Measurements from ENCODE around the gene PADI1. TPM values are rescaled to one million over a fixed set of nuclear protein-coding genes. Genes with fewer than 3 reads are reported as not detected.

Gene PADI1
- polyA plus RNA-seq, 1 of the 3 experiments (the other 2 are of a cell fraction) = 0.26 TPM

DNA sequence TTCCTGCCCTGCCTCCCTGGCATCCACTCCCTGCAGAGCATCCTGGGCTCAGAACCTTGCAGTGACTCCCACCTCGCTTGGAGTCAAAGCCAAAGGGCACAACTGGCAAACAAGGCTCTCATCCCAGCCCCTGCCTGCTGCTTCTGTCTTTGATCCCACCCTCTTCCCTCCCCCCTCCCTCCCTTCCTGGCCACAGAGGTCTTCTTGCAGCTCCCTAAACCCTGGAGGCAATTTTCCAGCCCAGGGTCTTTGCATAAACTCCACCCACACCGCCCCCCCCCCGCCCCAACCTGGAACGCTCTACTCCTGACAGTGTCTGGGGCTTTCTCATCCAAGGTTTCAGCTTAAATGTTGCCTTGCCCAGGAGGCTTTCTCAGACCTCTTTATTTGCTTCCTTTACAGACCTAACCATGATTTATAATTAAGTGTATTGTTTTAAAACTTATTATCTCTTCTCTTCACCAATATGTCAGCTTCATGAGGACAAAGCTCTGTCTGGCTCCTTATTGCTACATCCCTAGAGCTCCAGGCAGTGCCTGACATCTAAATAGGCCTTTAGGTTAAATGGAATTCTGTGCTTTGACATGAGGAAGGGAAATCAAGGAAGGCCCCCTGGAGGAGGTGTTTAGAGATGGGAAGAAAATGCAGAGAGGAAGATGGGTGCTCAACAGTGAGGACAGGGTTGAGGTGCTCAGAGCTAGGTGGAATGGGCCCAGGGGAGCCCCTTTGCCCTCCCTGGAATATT is 37.7 kb upstream of the PADI1 start:
- no peak overlapping the region for H3K4me3 ChIP-seq (ENCODE audit: low read depth in 2 of 2, low read length in 1 of 2)
- H3F3A ChIP-seq (replicated peaks; ENCODE audit: insufficient read depth) = peaks cover 25% of the 10 kb centered on the region
- 64% methylated on average over 4 of the region's 4 CpGs for WGBS (ENCODE audit: low lambda C conversion rate)
- peaks cover 7 to 19% of the 10 kb centered on the region in 2 experiments; a peak in 3 of 4 replicates for H3K4me1 ChIP-seq (ENCODE audit: control insufficient read depth in 1 of 2, insufficient read depth in 2 of 2, low read depth in 1 of 2, low read length in 1 of 2)
- H3K27ac ChIP-seq (ENCODE audit: low read depth in 2 of 2, low read length in 1 of 2) = peak overlapping the region; percentile 68 to 96; a peak in 3 of 4 replicates
- POLR2A ChIA-PET = no interaction called here
- H3K4me2 ChIP-seq = no peak overlapping the region
- no peaks in the 10 kb centered on the region for H3K36me3 ChIP-seq (replicated peaks in 1 of 2; ENCODE audit: control insufficient read depth in 1 of 2, insufficient read depth in 2 of 2, low read length in 1 of 2)
- peak overlapping the region; percentile 74 for H3K9ac ChIP-seq
- no peaks in the 10 kb centered on the region for H3K79me2 ChIP-seq (ENCODE audit: insufficient read depth)
- no peaks in the 10 kb centered on the region for H3K27me3 ChIP-seq (ENCODE audit: insufficient read depth)
- no peak overlapping the region for H2AFZ ChIP-seq (ENCODE audit: low read depth)
- CTCF ChIA-PET = interaction anchor here (1.0 to 2.1 kb wide), 3 partner anchors 20 to 42 kb away, joined by 3 to 6 read pairs (median 4); no protein-coding TSS in a partner anchor
- TF ChIP-seq RCOR1 (IDR thresholded peaks at IDR 0.05; ENCODE audit: low read length) = no peak
- TF ChIP-seq USF2 (IDR thresholded peaks at IDR 0.05; ENCODE audit: borderline replicate concordance, low read depth, low read length) = no peak
- no peak for TF ChIP-seq CTCF (IDR thresholded peaks at IDR 0.05)
- no peak for TF ChIP-seq TCF12 (IDR thresholded peaks at IDR 0.05)
- no peak for TF ChIP-seq MEF2A (IDR thresholded peaks at IDR 0.05; ENCODE audit: borderline replicate concordance, low read depth)
- no peak for TF ChIP-seq PBX3 (IDR thresholded peaks at IDR 0.05)
- H3K9me3 ChIP-seq = no peaks in the 10 kb centered on the region
- no peaks in the 10 kb centered on the region for H4K20me1 ChIP-seq (ENCODE audit: insufficient read depth)
- DNase-seq = no peak
- H3K9me2 ChIP-seq = no peaks in the 10 kb centered on the region

DNA sequence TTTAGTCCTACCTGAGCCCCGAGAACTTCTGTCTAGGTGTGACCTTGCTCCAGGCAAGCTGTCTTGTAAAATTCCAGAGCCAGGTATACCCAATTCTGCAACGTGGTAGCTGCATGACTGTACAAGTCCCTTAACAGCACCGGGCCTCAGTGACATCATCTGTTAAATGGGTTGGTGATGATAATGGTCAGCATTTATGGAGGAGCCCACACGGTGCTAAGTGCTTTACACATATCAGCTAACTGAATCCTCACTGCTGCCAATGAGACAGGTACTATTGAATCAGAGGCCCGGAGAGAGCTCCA is 37.2 kb upstream of the PADI1 start:
- H3K4me1 ChIP-seq (ENCODE audit: control insufficient read depth in 1 of 2, insufficient read depth in 2 of 2, low read depth in 1 of 2, low read length in 1 of 2) = peaks cover 7 to 19% of the 10 kb centered on the region in 2 experiments; a peak in 3 of 4 replicates
- WGBS (ENCODE audit: low lambda C conversion rate) = no CpG with 5 or more reads among the region's 5 CpGs
- H3K9ac ChIP-seq = peak overlapping the region; percentile 74
- peak overlapping the region; percentile 70 for H3K4me2 ChIP-seq
- no peaks in the 10 kb centered on the region for H3K9me3 ChIP-seq
- H3K79me2 ChIP-seq (ENCODE audit: insufficient read depth) = no peaks in the 10 kb centered on the region
- H3K36me3 ChIP-seq (replicated peaks in 1 of 2; ENCODE audit: control insufficient read depth in 1 of 2, insufficient read depth in 2 of 2, low read length in 1 of 2) = no peaks in the 10 kb centered on the region
- H3K9me2 ChIP-seq = no peaks in the 10 kb centered on the region
- ChIA-PET POLR2A (no interaction called here), CTCF (interaction anchor here (1.0 to 2.1 kb wide), 3 partner anchors 20 to 43 kb away, joined by 3 to 6 read pairs (median 4); no protein-coding TSS in a partner anchor)
- no peak for DNase-seq
- H3K27me3 ChIP-seq (ENCODE audit: insufficient read depth) = no peaks in the 10 kb centered on the region
- peaks cover 25% of the 10 kb centered on the region for H3F3A ChIP-seq (replicated peaks; ENCODE audit: insufficient read depth)
- TF ChIP-seq ELF1 (IDR thresholded peaks at IDR 0.05) (no peak), PBX3 (IDR thresholded peaks at IDR 0.05) (no peak), FOXM1 (IDR thresholded peaks at IDR 0.05; ENCODE audit: low read depth) (no peak), MAX (IDR thresholded peaks at IDR 0.05; ENCODE audit: low read depth) (0 out of 2 replicates have a peak, but pooled peaks have one; percentile 59)
- peak overlapping the region; percentile 68 to 96; a peak in 3 of 4 replicates for H3K27ac ChIP-seq (ENCODE audit: low read depth in 2 of 2, low read length in 1 of 2)
- H4K20me1 ChIP-seq (ENCODE audit: insufficient read depth) = no peaks in the 10 kb centered on the region
- H3K4me3 ChIP-seq (ENCODE audit: low read depth in 2 of 2, low read length in 1 of 2) = no peak overlapping the region
- H2AFZ ChIP-seq (ENCODE audit: low read depth) = no peak overlapping the region

All from SK-N-SH (cell line).